ENCODE measurements around the gene C6orf120.

Gene C6orf120

DNA sequence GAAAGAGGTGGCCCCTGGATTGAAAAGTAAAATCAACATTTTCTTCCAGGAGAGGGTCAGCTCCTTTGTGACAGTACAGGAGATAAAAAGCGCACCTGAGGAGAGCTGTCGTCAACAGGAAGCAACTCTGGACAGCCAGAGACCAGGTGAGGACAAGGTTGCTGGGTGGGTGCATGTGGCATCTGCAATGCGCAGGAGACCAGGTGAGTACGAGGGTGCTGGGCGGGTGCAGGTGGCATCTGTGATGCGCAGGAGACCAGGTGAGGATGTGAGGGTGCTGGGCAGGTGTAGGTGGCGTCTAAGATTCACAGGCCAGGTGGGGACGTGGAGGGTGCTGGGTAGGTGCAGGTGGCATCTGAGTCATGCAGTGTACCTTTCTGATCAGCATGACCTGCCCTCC, 38.5 kb upstream of the C6orf120 start:
- Histone ChIP-seq H4K20me1 (ENCODE audit: control insufficient read depth, insufficient read depth, low read depth, low read length) (no peaks in the 10 kb centered on the region), H3F3A (ENCODE audit: control insufficient read depth, insufficient read depth) (no peaks in the 10 kb centered on the region), H3K79me2 (ENCODE audit: control insufficient read depth, low read length) (no peaks in the 10 kb centered on the region), H3K4me2 (ENCODE audit: low read length) (no peak overlapping the region), H3K27ac (ENCODE audit: low read depth, low read length) (no peak overlapping the region), H3K27me3 (ENCODE audit: control insufficient read depth, low read length) (no peaks in the 10 kb centered on the region), H3K9me2 (replicated peaks; ENCODE audit: control insufficient read depth, low read length) (no peaks in the 10 kb centered on the region), H3K4me3 (ENCODE audit: low read length) (no peak overlapping the region), H3K9me3 (ENCODE audit: control insufficient read depth, insufficient read depth, low read length) (no peaks in the 10 kb centered on the region), H3K36me3 (ENCODE audit: control insufficient read depth, low read length) (peaks cover 60% of the 10 kb centered on the region), H3K4me1 (ENCODE audit: control insufficient read depth, low read length) (no peaks in the 10 kb centered on the region)
- TF ChIP-seq EZH2phosphoT487 (IDR thresholded peaks at IDR 0.05; ENCODE audit: borderline replicate concordance, low read length) = no peak
- TF ChIP-seq, protein P1, sequence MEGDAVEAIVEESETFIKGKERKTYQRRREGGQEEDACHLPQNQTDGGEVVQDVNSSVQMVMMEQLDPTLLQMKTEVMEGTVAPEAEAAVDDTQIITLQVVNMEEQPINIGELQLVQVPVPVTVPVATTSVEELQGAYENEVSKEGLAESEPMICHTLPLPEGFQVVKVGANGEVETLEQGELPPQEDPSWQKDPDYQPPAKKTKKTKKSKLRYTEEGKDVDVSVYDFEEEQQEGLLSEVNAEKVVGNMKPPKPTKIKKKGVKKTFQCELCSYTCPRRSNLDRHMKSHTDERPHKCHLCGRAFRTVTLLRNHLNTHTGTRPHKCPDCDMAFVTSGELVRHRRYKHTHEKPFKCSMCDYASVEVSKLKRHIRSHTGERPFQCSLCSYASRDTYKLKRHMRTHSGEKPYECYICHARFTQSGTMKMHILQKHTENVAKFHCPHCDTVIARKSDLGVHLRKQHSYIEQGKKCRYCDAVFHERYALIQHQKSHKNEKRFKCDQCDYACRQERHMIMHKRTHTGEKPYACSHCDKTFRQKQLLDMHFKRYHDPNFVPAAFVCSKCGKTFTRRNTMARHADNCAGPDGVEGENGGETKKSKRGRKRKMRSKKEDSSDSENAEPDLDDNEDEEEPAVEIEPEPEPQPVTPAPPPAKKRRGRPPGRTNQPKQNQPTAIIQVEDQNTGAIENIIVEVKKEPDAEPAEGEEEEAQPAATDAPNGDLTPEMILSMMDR (IDR thresholded peaks at IDR 0.05; ENCODE audit: low read depth, low read length, poor library complexity, severe bottlenecking) = no peak

DNA sequence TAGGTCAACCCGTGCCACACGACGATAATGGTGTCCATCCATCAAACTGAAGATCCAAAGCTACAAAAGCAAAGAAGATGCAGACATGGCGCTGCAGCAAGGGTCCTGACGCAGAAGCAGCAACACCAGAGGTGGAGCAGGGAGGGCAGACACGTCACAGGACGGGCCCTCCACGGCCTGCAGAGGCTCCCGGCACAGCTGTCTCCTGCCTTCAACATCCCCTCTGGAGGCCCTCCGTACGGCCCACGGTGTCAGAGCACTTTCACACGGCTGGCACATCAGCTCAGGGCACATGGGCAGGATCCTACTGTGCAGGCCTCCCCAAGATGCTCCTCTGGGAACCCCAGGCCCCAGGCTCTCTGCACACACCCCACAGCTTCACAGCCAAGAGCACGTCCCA, 37.7 kb upstream of the C6orf120 start:
- Histone ChIP-seq H3K9me2 (replicated peaks; ENCODE audit: control insufficient read depth, low read length) (no peaks in the 10 kb centered on the region), H3K79me2 (ENCODE audit: control insufficient read depth, low read length) (no peaks in the 10 kb centered on the region), H3K27me3 (ENCODE audit: control insufficient read depth, low read length) (no peaks in the 10 kb centered on the region), H3K36me3 (ENCODE audit: control insufficient read depth, low read length) (peaks cover 62% of the 10 kb centered on the region), H3K27ac (ENCODE audit: low read depth, low read length) (no peak overlapping the region), H3K9me3 (ENCODE audit: control insufficient read depth, insufficient read depth, low read length) (no peaks in the 10 kb centered on the region), H3K4me1 (ENCODE audit: control insufficient read depth, low read length) (no peaks in the 10 kb centered on the region), H3K4me3 (ENCODE audit: low read length) (no peak overlapping the region), H3K4me2 (ENCODE audit: low read length) (no peak overlapping the region), H3F3A (ENCODE audit: control insufficient read depth, insufficient read depth) (no peaks in the 10 kb centered on the region), H4K20me1 (ENCODE audit: control insufficient read depth, insufficient read depth, low read depth, low read length) (no peaks in the 10 kb centered on the region)
- TF ChIP-seq, protein P1 (IDR thresholded peaks at IDR 0.05; ENCODE audit: low read depth, low read length, poor library complexity, severe bottlenecking) = no peak
- no peak for TF ChIP-seq EZH2phosphoT487 (IDR thresholded peaks at IDR 0.05; ENCODE audit: borderline replicate concordance, low read length)

DNA sequence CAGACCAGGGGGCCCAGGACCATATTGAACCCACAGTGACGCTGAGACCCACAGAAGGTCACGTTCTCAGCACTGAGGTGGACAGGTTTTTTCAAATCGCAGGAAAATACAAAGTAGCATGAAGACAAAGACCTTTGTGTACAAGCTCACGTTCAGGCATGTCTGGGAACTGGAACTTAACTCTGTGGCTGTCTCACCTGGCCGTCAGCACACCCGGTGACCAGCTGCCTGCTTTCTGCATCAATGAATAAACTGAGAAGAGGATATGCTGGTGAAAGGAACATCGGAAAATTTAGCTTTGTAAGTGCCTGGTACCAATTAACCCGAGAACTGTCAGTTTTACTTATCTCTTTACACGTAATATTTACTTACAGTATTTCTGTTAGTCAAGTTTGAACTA, 36.6 kb upstream of the C6orf120 start:
- H3K79me2 ChIP-seq (ENCODE audit: control insufficient read depth, low read length) = no peaks in the 10 kb centered on the region
- H3K4me3 ChIP-seq (ENCODE audit: low read length) = no peak overlapping the region
- no peaks in the 10 kb centered on the region for H3K9me3 ChIP-seq (ENCODE audit: control insufficient read depth, insufficient read depth, low read length)
- no peaks in the 10 kb centered on the region for H3K9me2 ChIP-seq (replicated peaks; ENCODE audit: control insufficient read depth, low read length)
- no peaks in the 10 kb centered on the region for H3K27me3 ChIP-seq (ENCODE audit: control insufficient read depth, low read length)
- H3K36me3 ChIP-seq (ENCODE audit: control insufficient read depth, low read length) = peaks cover 63% of the 10 kb centered on the region
- H4K20me1 ChIP-seq (ENCODE audit: control insufficient read depth, insufficient read depth, low read depth, low read length) = no peaks in the 10 kb centered on the region
- H3F3A ChIP-seq (ENCODE audit: control insufficient read depth, insufficient read depth) = no peaks in the 10 kb centered on the region
- no peak overlapping the region for H3K4me2 ChIP-seq (ENCODE audit: low read length)
- TF ChIP-seq, protein P1 (IDR thresholded peaks at IDR 0.05; ENCODE audit: low read depth, low read length, poor library complexity, severe bottlenecking) = no peak
- no peak for TF ChIP-seq EZH2phosphoT487 (IDR thresholded peaks at IDR 0.05; ENCODE audit: borderline replicate concordance, low read length)
- H3K4me1 ChIP-seq (ENCODE audit: control insufficient read depth, low read length) = no peaks in the 10 kb centered on the region
- no peak overlapping the region for H3K27ac ChIP-seq (ENCODE audit: low read depth, low read length)

- Histone ChIP-seq H3K4me3 (ENCODE audit: low read length) (no peak overlapping the region), H3K27ac (ENCODE audit: low read depth, low read length) (no peak overlapping the region), H4K20me1 (ENCODE audit: control insufficient read depth, insufficient read depth, low read depth, low read length) (no peaks in the 10 kb centered on the region), H3K36me3 (ENCODE audit: control insufficient read depth, low read length) (peaks cover 67% of the 10 kb centered on the region), H3K4me2 (ENCODE audit: low read length) (no peak overlapping the region), H3K9me3 (ENCODE audit: control insufficient read depth, insufficient read depth, low read length) (no peaks in the 10 kb centered on the region), H3K4me1 (ENCODE audit: control insufficient read depth, low read length) (no peaks in the 10 kb centered on the region), H3F3A (ENCODE audit: control insufficient read depth, insufficient read depth) (no peaks in the 10 kb centered on the region), H3K27me3 (ENCODE audit: control insufficient read depth, low read length) (no peaks in the 10 kb centered on the region), H3K9me2 (replicated peaks; ENCODE audit: control insufficient read depth, low read length) (no peaks in the 10 kb centered on the region), H3K79me2 (ENCODE audit: control insufficient read depth, low read length) (no peaks in the 10 kb centered on the region)
- TF ChIP-seq EZH2phosphoT487 (IDR thresholded peaks at IDR 0.05; ENCODE audit: borderline replicate concordance, low read length) = no peak
These were observed 35.5 kb upstream of the C6orf120 start for GRCh38 chr6:169666441-169666840.
